Neural progenitor cell (in vitro differentiated cells): ENCODE results near the gene ARMC9. TPM values are rescaled to one million over a fixed set of nuclear protein-coding genes. Genes with fewer than 3 reads are reported as not detected.
A peak's percentile ranks its signal among the peaks of the same experiment; 100 is the strongest.

Experiments used
- DNase-seq: peaks from one replicate; pipeline ENCODE4 v3.0.0-alpha.2; 2016; ENCODE audit warnings: low spot score
- H2AFZ ChIP-seq: fragments of 200-600 bp; sonication (generic); replicated peaks from 2 replicates; pipeline ENCODE4 v1.6.1; 2016; ENCODE audit warnings: antibody characterized with exemption
- H3F3A ChIP-seq: fragments of 200-600 bp; sonication (generic); 2 replicates; pipeline ENCODE4 v1.6.1; 2016; ENCODE audit warnings: antibody characterized with exemption, low read depth
- H3K27ac ChIP-seq: fragments of 200-600 bp; sonication (generic); 2 replicates; pipeline ENCODE4 v1.5.1; 2016; ENCODE audit warnings: mild to moderate bottlenecking
- H3K27me3 ChIP-seq: fragments of 200-600 bp; sonication (generic); 2 replicates; pipeline ENCODE4 v1.6.1; 2016; ENCODE audit warnings: mild to moderate bottlenecking, moderate library complexity
- H3K36me3 ChIP-seq: fragments of 200-600 bp; sonication (generic); 2 replicates; pipeline ENCODE4 v1.5.1; 2016
- H3K4me1 ChIP-seq: fragments of 200-600 bp; sonication (generic); 2 replicates; pipeline ENCODE4 v1.6.1; 2016; ENCODE audit warnings: mixed run types
- H3K4me2 ChIP-seq: fragments of 200-600 bp; sonication (generic); 2 replicates; pipeline ENCODE4 v1.6.1; 2016
- H3K4me3 ChIP-seq: fragments of 200-600 bp; sonication (generic); 2 replicates; pipeline ENCODE4 v1.5.1; 2016
- H3K79me2 ChIP-seq: fragments of 200-600 bp; sonication (generic); 2 replicates; pipeline ENCODE4 v1.6.1; 2016; ENCODE audit warnings: low read depth
- H3K9ac ChIP-seq: fragments of 200-600 bp; sonication (generic); 2 replicates; pipeline ENCODE4 v1.6.1; 2016
- H3K9me3 ChIP-seq: fragments of 200-600 bp; sonication (generic); 2 replicates; pipeline ENCODE4 v1.5.1; 2016; ENCODE audit warnings: low read depth
- H4K20me1 ChIP-seq: fragments of 200-600 bp; sonication (generic); 2 replicates; pipeline ENCODE4 v1.6.1; 2016; ENCODE audit warnings: low read depth
- H3K27ac Mint-ChIP-seq: 3 replicates; pipeline ENCODE4 v1.8.0; 2021; ENCODE audit warnings: mixed read lengths
- H3K27me3 Mint-ChIP-seq: 2 replicates; pipeline ENCODE4 v1.8.0; 2022; ENCODE audit warnings: low read depth, mild to moderate bottlenecking, inconsistent platforms, moderate library complexity, mixed read lengths; ENCODE audit not compliant: insufficient read depth
- H3K36me3 Mint-ChIP-seq: 3 replicates; pipeline ENCODE4 v1.8.0; 2021; ENCODE audit warnings: mixed read lengths
- H3K4me1 Mint-ChIP-seq: 3 replicates; pipeline ENCODE4 v1.8.0; 2021; ENCODE audit warnings: mixed read lengths
- H3K4me3 Mint-ChIP-seq: 3 replicates; pipeline ENCODE4 v1.8.0; 2021; ENCODE audit warnings: mild to moderate bottlenecking, moderate library complexity, mixed read lengths
- H3K9me3 Mint-ChIP-seq: 3 replicates; pipeline ENCODE4 v1.8.0; 2020; ENCODE audit warnings: mixed read lengths
- EZH2 ChIP-seq: fragments of 200-600 bp; sonication (generic); IDR thresholded peaks from 2 replicates; pipeline ENCODE4 v1.6.1; 2017; ENCODE audit warnings: antibody characterized with exemption, mild to moderate bottlenecking, moderate library complexity
- EZH2phosphoT487 ChIP-seq: fragments of 200-600 bp; sonication (generic); IDR thresholded peaks from 2 replicates; pipeline ENCODE4 v1.6.1; 2017; ENCODE audit warnings: antibody characterized with exemption
- total RNA-seq: library from RNA; depleted of rRNA; stranded (reverse); fragments of >200 nt; gene quantifications from 2 replicates; pipeline ENCODE4 v1.2.3, GENCODE V29; 2015; ENCODE audit warnings: low replicate concordance
- TF ChIP-seq, protein P1 (sequence below): fragments of 200-600 bp; sonication (generic); IDR thresholded peaks from 2 replicates; pipeline ENCODE4 v1.5.1; 2017; ENCODE audit warnings: antibody characterized with exemption, mild to moderate bottlenecking

Gene ARMC9
- total RNA-seq, 1 donor from 2014 or later, result 45.8 TPM

DNA sequence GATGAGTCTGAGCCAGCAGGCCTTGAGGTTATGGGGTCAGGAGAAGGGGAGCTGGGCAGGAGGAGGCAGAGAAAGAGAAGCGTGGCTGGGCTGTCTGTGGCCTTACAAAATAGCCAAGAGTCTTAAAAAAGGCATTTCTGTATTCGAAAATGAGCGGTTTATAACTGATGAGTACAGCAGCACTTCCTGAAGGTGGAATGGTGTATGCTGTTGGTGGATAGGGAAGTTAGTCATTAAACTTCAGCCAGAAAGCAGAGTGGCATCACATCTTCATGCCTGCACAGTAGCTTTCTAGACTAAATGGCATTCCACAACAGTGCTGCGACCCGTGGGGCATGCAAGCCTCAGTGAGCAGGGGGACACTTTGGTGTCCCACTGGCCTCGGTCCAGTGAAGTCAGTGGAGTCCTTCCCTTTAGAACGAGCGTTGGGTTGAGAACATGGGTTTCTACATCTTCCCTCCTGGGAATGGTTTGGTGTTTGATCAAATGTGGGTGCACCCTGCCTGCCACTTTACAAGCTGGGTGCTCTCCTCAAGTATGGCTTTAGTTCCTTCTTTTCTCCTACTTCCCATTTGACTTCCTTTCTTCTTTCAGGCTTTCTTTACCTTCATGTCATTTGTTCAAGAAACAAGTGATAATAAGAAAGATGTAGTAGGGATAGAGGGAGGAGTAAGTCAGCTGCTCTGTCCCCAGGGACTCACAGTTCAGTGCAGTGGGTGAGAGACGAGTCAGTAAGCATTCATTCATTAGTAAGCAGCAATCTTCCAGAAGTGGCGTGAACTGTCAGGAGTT, 96.3 kb downstream of the ARMC9 start:
- Histone ChIP-seq H3F3A (peaks cover 21% of the 10 kb centered on the region), H2AFZ (no peak overlapping the region), H3K79me2 (no peaks in the 10 kb centered on the region), H3K27ac (no peak overlapping the region), H4K20me1 (no peaks in the 10 kb centered on the region), H3K4me1 (peaks cover 16% of the 10 kb centered on the region), H3K27me3 (no peaks in the 10 kb centered on the region), H3K4me2 (no peak overlapping the region), H3K9me3 (no peaks in the 10 kb centered on the region), H3K36me3 (no peaks in the 10 kb centered on the region), H3K4me3 (no peak overlapping the region), H3K9ac (no peak overlapping the region)
- no peak overlapping the region for H3K4me3 Mint-ChIP-seq
- peaks cover 2% of the 10 kb centered on the region for H3K27me3 Mint-ChIP-seq
- TF ChIP-seq EZH2phosphoT487 (no peak), EZH2 (no peak)
- TF ChIP-seq, protein P1, sequence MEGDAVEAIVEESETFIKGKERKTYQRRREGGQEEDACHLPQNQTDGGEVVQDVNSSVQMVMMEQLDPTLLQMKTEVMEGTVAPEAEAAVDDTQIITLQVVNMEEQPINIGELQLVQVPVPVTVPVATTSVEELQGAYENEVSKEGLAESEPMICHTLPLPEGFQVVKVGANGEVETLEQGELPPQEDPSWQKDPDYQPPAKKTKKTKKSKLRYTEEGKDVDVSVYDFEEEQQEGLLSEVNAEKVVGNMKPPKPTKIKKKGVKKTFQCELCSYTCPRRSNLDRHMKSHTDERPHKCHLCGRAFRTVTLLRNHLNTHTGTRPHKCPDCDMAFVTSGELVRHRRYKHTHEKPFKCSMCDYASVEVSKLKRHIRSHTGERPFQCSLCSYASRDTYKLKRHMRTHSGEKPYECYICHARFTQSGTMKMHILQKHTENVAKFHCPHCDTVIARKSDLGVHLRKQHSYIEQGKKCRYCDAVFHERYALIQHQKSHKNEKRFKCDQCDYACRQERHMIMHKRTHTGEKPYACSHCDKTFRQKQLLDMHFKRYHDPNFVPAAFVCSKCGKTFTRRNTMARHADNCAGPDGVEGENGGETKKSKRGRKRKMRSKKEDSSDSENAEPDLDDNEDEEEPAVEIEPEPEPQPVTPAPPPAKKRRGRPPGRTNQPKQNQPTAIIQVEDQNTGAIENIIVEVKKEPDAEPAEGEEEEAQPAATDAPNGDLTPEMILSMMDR, result no peak
- no peak for DNase-seq
- peaks cover 34% of the 10 kb centered on the region for H3K36me3 Mint-ChIP-seq
- peak overlapping the region; percentile 32 for H3K27ac Mint-ChIP-seq
- peaks cover 35% of the 10 kb centered on the region for H3K4me1 Mint-ChIP-seq
- no peaks in the 10 kb centered on the region for H3K9me3 Mint-ChIP-seq

DNA sequence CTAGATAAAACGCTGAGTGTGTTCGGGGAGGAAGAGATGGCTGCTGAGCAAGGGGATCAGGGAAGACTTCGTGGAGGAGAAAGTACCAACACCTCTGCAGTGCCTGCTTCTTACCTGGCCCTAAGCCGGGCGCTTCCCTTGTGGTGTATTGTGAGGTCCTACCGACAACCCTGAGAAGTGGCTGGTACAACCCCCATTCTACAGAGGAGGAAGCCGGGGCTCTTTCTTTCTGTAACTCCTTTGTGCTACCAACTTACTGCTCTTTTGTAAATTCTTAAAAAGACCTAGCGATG, 96.9 kb downstream of the ARMC9 start:
- Mint-ChIP-seq H3K36me3 (peaks cover 32% of the 10 kb centered on the region), H3K27ac (peak overlapping the region; percentile 32)
- no peak overlapping the region for H3K27ac ChIP-seq

DNA sequence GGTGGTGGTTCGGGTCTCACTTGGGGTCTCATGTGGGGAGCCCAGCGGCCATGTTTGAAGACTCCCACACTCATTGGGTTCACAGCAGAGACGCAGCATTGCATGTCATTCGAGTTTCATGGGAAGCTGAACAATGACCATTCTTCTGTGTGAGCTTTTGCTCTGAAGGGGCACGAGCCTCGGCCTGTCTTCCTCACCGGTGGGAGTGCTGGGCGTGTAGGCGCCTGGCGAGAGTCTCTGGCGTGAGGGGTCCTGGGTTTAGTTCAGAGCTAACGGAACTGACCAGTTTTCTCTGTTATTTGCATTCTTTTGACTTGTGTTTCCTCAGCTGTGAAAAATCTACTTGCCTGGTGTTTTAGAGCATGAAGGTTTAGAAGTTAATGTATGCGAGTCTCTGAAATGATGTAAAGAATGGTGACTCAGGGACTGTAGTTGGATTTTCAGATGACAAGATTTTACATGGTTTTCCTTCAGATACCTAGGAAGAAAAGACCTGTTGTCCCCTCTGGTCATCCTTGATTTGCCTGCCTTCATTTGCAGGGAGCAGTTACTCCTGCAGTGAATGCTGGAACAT, 98.1 kb downstream of the ARMC9 start:
- H3K36me3 ChIP-seq, result no peaks in the 10 kb centered on the region
- Mint-ChIP-seq H3K4me3 (peak overlapping the region; percentile 17), H3K4me1 (peaks cover 35% of the 10 kb centered on the region), H3K27ac (peak overlapping the region; percentile 79), H3K9me3 (no peaks in the 10 kb centered on the region), H3K27me3 (peaks cover 2% of the 10 kb centered on the region), H3K36me3 (peaks cover 28% of the 10 kb centered on the region)
- peaks cover 16% of the 10 kb centered on the region for H3K4me1 ChIP-seq
- no peaks in the 10 kb centered on the region for H3K79me2 ChIP-seq
- peak overlapping the region; percentile 47 for H3K4me2 ChIP-seq
- DNase-seq, result peak; percentile 39
- peak overlapping the region; percentile 49 for H3K27ac ChIP-seq
- H3K9me3 ChIP-seq, result no peaks in the 10 kb centered on the region
- H3K9ac ChIP-seq, result no peak overlapping the region
- H3K27me3 ChIP-seq, result no peaks in the 10 kb centered on the region
- no peak overlapping the region for H3K4me3 ChIP-seq
- TF ChIP-seq, protein P1, result no peak
- no peak for TF ChIP-seq EZH2phosphoT487
- TF ChIP-seq EZH2, result no peak
- H3F3A ChIP-seq, result peaks cover 21% of the 10 kb centered on the region
- no peaks in the 10 kb centered on the region for H4K20me1 ChIP-seq
- H2AFZ ChIP-seq, result no peak overlapping the region

More for the DNA sequence above, 96.9 kb downstream of the ARMC9 start:
- H2AFZ ChIP-seq, result no peak overlapping the region
- no peaks in the 10 kb centered on the region for H3K9me3 ChIP-seq
- no peak overlapping the region for H3K9ac ChIP-seq
- peaks cover 21% of the 10 kb centered on the region for H3F3A ChIP-seq
- peaks cover 2% of the 10 kb centered on the region for H3K27me3 Mint-ChIP-seq
- peaks cover 16% of the 10 kb centered on the region for H3K4me1 ChIP-seq
- no peak for DNase-seq
- H3K36me3 ChIP-seq, result no peaks in the 10 kb centered on the region
- H3K79me2 ChIP-seq, result no peaks in the 10 kb centered on the region
- H3K4me1 Mint-ChIP-seq, result peaks cover 35% of the 10 kb centered on the region
- no peak for TF ChIP-seq EZH2phosphoT487
- TF ChIP-seq, protein P1, result no peak
- no peak for TF ChIP-seq EZH2
- H3K9me3 Mint-ChIP-seq, result no peaks in the 10 kb centered on the region
- H3K4me3 ChIP-seq, result no peak overlapping the region
- H3K27me3 ChIP-seq, result no peaks in the 10 kb centered on the region
- H3K4me2 ChIP-seq, result no peak overlapping the region
- H3K4me3 Mint-ChIP-seq, result no peak overlapping the region
- H4K20me1 ChIP-seq, result no peaks in the 10 kb centered on the region
